ENCODE data around the gene STXBP4.

- TF ChIP-seq, protein P1, sequence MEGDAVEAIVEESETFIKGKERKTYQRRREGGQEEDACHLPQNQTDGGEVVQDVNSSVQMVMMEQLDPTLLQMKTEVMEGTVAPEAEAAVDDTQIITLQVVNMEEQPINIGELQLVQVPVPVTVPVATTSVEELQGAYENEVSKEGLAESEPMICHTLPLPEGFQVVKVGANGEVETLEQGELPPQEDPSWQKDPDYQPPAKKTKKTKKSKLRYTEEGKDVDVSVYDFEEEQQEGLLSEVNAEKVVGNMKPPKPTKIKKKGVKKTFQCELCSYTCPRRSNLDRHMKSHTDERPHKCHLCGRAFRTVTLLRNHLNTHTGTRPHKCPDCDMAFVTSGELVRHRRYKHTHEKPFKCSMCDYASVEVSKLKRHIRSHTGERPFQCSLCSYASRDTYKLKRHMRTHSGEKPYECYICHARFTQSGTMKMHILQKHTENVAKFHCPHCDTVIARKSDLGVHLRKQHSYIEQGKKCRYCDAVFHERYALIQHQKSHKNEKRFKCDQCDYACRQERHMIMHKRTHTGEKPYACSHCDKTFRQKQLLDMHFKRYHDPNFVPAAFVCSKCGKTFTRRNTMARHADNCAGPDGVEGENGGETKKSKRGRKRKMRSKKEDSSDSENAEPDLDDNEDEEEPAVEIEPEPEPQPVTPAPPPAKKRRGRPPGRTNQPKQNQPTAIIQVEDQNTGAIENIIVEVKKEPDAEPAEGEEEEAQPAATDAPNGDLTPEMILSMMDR (IDR thresholded peaks at IDR 0.05), result no peak
- TF ChIP-seq POLR2A (IDR thresholded peaks at IDR 0.05), result no peak
Observed at GRCh38 chr17:54941285-54941684, 27.3 kb upstream of the STXBP4 start.

Measured in lower leg skin (tissue), 3 donors.